Mucosa of stomach (tissue), 1 donor: ENCODE results near the gene LMAN1L.
"Not testable (repeated sequence)": the region's sequence is repeated elsewhere in the genome, so short reads cannot be mapped to it uniquely, and the experiment has no call there.

Experiments used
- H3K27me3 ChIP-seq: one replicate; pipeline ENCODE4 v1.7.0; 2013; ENCODE audit warnings: mild to moderate bottlenecking, low read length; ENCODE audit not compliant: control insufficient read depth, insufficient read depth
- H3K36me3 ChIP-seq: one replicate; pipeline ENCODE4 v1.7.0; 2013; ENCODE audit warnings: low read length; ENCODE audit not compliant: control insufficient read depth, insufficient read depth
- H3K4me1 ChIP-seq: one replicate; pipeline ENCODE4 v1.7.0; 2013; ENCODE audit warnings: mild to moderate bottlenecking, low read length; ENCODE audit not compliant: control insufficient read depth, insufficient read depth
- H3K4me3 ChIP-seq: one replicate; pipeline ENCODE4 v1.7.0; 2013; ENCODE audit warnings: low read length
- H3K9ac ChIP-seq: one replicate; pipeline ENCODE4 v1.7.0; 2013; ENCODE audit warnings: mild to moderate bottlenecking, low read length, moderate library complexity
- H3K9me3 ChIP-seq: one replicate; pipeline ENCODE4 v1.7.0; 2013; ENCODE audit warnings: mild to moderate bottlenecking, low read length, moderate library complexity; ENCODE audit not compliant: control insufficient read depth
- donor health status: Pancreatic carcinoma.

Gene LMAN1L

GRCh38 chr15:74784426-74785193 lies 28.0 kb upstream of the LMAN1L start:
- H3K4me3 ChIP-seq, result no peak overlapping the region
- no peak overlapping the region for H3K9ac ChIP-seq
- H3K9me3 ChIP-seq, result no peaks in the 10 kb centered on the region
- no peaks in the 10 kb centered on the region for H3K27me3 ChIP-seq
- H3K36me3 ChIP-seq, result no peaks in the 10 kb centered on the region
- peaks cover 84% of the 10 kb centered on the region for H3K4me1 ChIP-seq

- Histone ChIP-seq H3K4me3 (no peak overlapping the region), H3K9ac (no peak overlapping the region), H3K9me3 (no peaks in the 10 kb centered on the region), H3K36me3 (no peaks in the 10 kb centered on the region), H3K27me3 (no peaks in the 10 kb centered on the region), H3K4me1 (peaks cover 84% of the 10 kb centered on the region)
Observed at GRCh38 chr15:74785194-74786032, 27.2 kb upstream of the LMAN1L start.

- H3K4me3 ChIP-seq, H3K36me3 ChIP-seq, H3K9me3 ChIP-seq, H3K27me3 ChIP-seq: not testable (repeated sequence)
- Histone ChIP-seq H3K4me1 (peaks cover 84% of the 10 kb centered on the region), H3K9ac (peak overlapping the region; percentile 19)
Observed at GRCh38 chr15:74786081-74786480, 26.6 kb upstream of the LMAN1L start.

GRCh38 chr15:74786551-74787165 lies 26.0 kb upstream of the LMAN1L start:
- no peaks in the 10 kb centered on the region for H3K36me3 ChIP-seq
- no peaks in the 10 kb centered on the region for H3K9me3 ChIP-seq
- H3K4me1 ChIP-seq, result peaks cover 83% of the 10 kb centered on the region
- no peaks in the 10 kb centered on the region for H3K27me3 ChIP-seq
- peak overlapping the region; percentile 19 for H3K9ac ChIP-seq
- no peak overlapping the region for H3K4me3 ChIP-seq

- H3K27me3 ChIP-seq, result no peaks in the 10 kb centered on the region
- no peak overlapping the region for H3K4me3 ChIP-seq
- H3K9me3 ChIP-seq, result no peaks in the 10 kb centered on the region
- peak overlapping the region; percentile 47 for H3K9ac ChIP-seq
- peaks cover 86% of the 10 kb centered on the region for H3K4me1 ChIP-seq
- no peaks in the 10 kb centered on the region for H3K36me3 ChIP-seq
Observed at GRCh38 chr15:74787251-74788041, 25.2 kb upstream of the LMAN1L start.

- Histone ChIP-seq H3K27me3 (no peaks in the 10 kb centered on the region), H3K9me3 (no peaks in the 10 kb centered on the region), H3K9ac (peak overlapping the region; percentile 47), H3K36me3 (no peaks in the 10 kb centered on the region), H3K4me3 (no peak overlapping the region), H3K4me1 (peaks cover 88% of the 10 kb centered on the region)
Observed at GRCh38 chr15:74788042-74788682, 24.5 kb upstream of the LMAN1L start.

GRCh38 chr15:74788683-74789151 lies 23.9 kb upstream of the LMAN1L start:
- Histone ChIP-seq H3K36me3 (no peaks in the 10 kb centered on the region), H3K9ac (peak overlapping the region; percentile 61), H3K9me3 (no peaks in the 10 kb centered on the region), H3K4me1 (peaks cover 87% of the 10 kb centered on the region), H3K27me3 (no peaks in the 10 kb centered on the region), H3K4me3 (no peak overlapping the region)

- Histone ChIP-seq H3K9ac (peak overlapping the region; percentile 61), H3K4me1 (peaks cover 84% of the 10 kb centered on the region), H3K36me3 (no peaks in the 10 kb centered on the region), H3K27me3 (no peaks in the 10 kb centered on the region), H3K4me3 (no peak overlapping the region), H3K9me3 (no peaks in the 10 kb centered on the region)
Observed at GRCh38 chr15:74789171-74789631, 23.4 kb upstream of the LMAN1L start.

GRCh38 chr15:74789741-74790079 lies 22.9 kb upstream of the LMAN1L start:
- peak overlapping the region; percentile 61 for H3K9ac ChIP-seq
- H3K36me3 ChIP-seq, result no peaks in the 10 kb centered on the region
- no peak overlapping the region for H3K4me3 ChIP-seq
- no peaks in the 10 kb centered on the region for H3K27me3 ChIP-seq
- H3K9me3 ChIP-seq, result no peaks in the 10 kb centered on the region
- peaks cover 80% of the 10 kb centered on the region for H3K4me1 ChIP-seq

GRCh38 chr15:74790080-74790916 lies 22.3 kb upstream of the LMAN1L start:
- Histone ChIP-seq H3K27me3 (no peaks in the 10 kb centered on the region), H3K9ac (peak overlapping the region; percentile 61), H3K9me3 (no peaks in the 10 kb centered on the region), H3K4me1 (peaks cover 80% of the 10 kb centered on the region), H3K4me3 (no peak overlapping the region), H3K36me3 (no peaks in the 10 kb centered on the region)
